HG03460 (cell line): ENCODE results near the gene CCS.
"Not testable (repeated sequence)": the region's sequence is repeated elsewhere in the genome, so short reads cannot be mapped to it uniquely, and the experiment has no call there.

Experiments used
- ATAC-seq: cut with Tn5 transposase; IDR thresholded peaks from one replicate; pipeline ENCODE4 v1.9.1; 2021; ENCODE audit not compliant: unreplicated experiment

Gene CCS

GRCh38 chr11:66625041-66625751 lies 32.2 kb downstream of the CCS start:
- ATAC-seq = no peak

GRCh38 chr11:66625752-66626149 lies 32.8 kb downstream of the CCS start:
- no peak for ATAC-seq

GRCh38 chr11:66626382-66626781 lies 33.4 kb downstream of the CCS start:
- no peak for ATAC-seq

GRCh38 chr11:66626926-66627325 lies 33.9 kb downstream of the CCS start:
- ATAC-seq = no peak

GRCh38 chr11:66628061-66628603 lies 35.1 kb downstream of the CCS start:
- ATAC-seq = no peak

GRCh38 chr11:66629356-66629755 lies 36.4 kb downstream of the CCS start:
- no peak for ATAC-seq

GRCh38 chr11:66631883-66632282 lies 38.9 kb downstream of the CCS start:
- ATAC-seq = no peak

GRCh38 chr11:66632952-66633351 lies 40.0 kb downstream of the CCS start:
- ATAC-seq = no peak

- ATAC-seq = no peak
Measured at GRCh38 chr11:66636411-66636810, 43.4 kb downstream of the CCS start.

- ATAC-seq = no peak
Measured at GRCh38 chr11:66637557-66638176, 44.7 kb downstream of the CCS start.

GRCh38 chr11:66638177-66639065 lies 45.4 kb downstream of the CCS start, which contains the start of gene RBM4:
RBM4 (plus strand) TSS chr11:66638703; CDS start chr11:66639712, 1,009 bp downstream.
- peak; percentile 89 for ATAC-seq

GRCh38 chr11:66639066-66639813 lies 46.3 kb downstream of the CCS start:
- no peak for ATAC-seq

- ATAC-seq = not testable (repeated sequence)
Measured at GRCh38 chr11:66639814-66640340, 46.9 kb downstream of the CCS start.

- ATAC-seq = no peak
Measured at GRCh38 chr11:66641834-66642233, 48.8 kb downstream of the CCS start.

- ATAC-seq = no peak
Measured at GRCh38 chr11:66643745-66644437, 50.9 kb downstream of the CCS start.

GRCh38 chr11:66646828-66647227 lies 53.8 kb downstream of the CCS start:
- no peak for ATAC-seq

- ATAC-seq = no peak
Measured at GRCh38 chr11:66649903-66650302, 56.9 kb downstream of the CCS start.

GRCh38 chr11:66651016-66651415 lies 58.0 kb downstream of the CCS start:
- ATAC-seq = no peak

- no peak for ATAC-seq
Measured at GRCh38 chr11:66652651-66653050, 59.7 kb downstream of the CCS start.

GRCh38 chr11:66653123-66653522 lies 60.1 kb downstream of the CCS start:
- no peak for ATAC-seq
